Measurements from ENCODE around the gene WWOX. TPM values are rescaled to one million over a fixed set of nuclear protein-coding genes. Genes with fewer than 3 reads are reported as not detected.

Gene WWOX
- polyA plus RNA-seq, 1 donor from 2014 or later: 25.6 TPM

DNA sequence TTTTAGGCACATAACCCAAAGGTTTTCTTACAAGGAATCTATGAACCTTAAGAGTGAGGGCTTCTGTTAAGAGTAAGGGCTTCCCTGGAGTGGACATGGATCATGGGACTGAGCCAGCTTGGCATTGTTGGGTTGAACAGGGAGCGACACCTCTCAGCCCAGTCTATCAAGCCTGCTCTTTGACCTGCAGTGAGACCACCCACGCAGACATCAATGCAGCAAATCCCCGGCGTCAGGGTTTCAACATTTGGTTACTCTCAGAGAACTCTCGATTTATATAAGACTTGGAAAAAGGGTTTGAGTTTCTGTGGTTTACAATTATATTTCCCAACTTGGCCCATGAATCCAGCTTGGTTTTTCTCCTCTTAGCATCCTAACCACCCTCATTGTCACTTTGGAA, 299.9 kb downstream of the WWOX start:
- Histone ChIP-seq H2AFZ (ENCODE audit: low read depth, low read length) (no peak overlapping the region), H3K4me2 (ENCODE audit: low read length) (no peak overlapping the region), H3F3A (ENCODE audit: insufficient read depth, low read length, poor library complexity, severe bottlenecking) (no peaks in the 10 kb centered on the region), H3K9me3 (ENCODE audit: low read length) (no peaks in the 10 kb centered on the region), H3K36me3 (ENCODE audit: insufficient read depth, low read length) (no peaks in the 10 kb centered on the region), H3K27ac (ENCODE audit: low read length) (no peak overlapping the region), H3K9me2 (ENCODE audit: insufficient read depth, low read length) (no peaks in the 10 kb centered on the region), H3K9ac (ENCODE audit: low read length) (no peak overlapping the region), H3K79me2 (replicated peaks; ENCODE audit: insufficient read depth, low read length) (no peaks in the 10 kb centered on the region), H3K4me3 (ENCODE audit: low read length) (peak overlapping the region; percentile 5), H3K27me3 (ENCODE audit: insufficient read depth, low read depth, low read length) (no peaks in the 10 kb centered on the region), H4K20me1 (ENCODE audit: insufficient read depth) (no peaks in the 10 kb centered on the region)
- TF ChIP-seq EZH2 (IDR thresholded peaks at IDR 0.05; ENCODE audit: borderline replicate concordance, insufficient read depth, low read length, poor library complexity, severe bottlenecking) (no peak), EP300 (conservative IDR thresholded peaks at IDR 0.05; ENCODE audit: poor library complexity, severe bottlenecking) (no peak), MXI1 (conservative IDR thresholded peaks at IDR 0.05; ENCODE audit: poor library complexity, severe bottlenecking) (no peak), RAD21 (conservative IDR thresholded peaks at IDR 0.05) (no peak), SMC3 (conservative IDR thresholded peaks at IDR 0.05; ENCODE audit: poor library complexity) (no peak), TAF1 (IDR thresholded peaks at IDR 0.05; ENCODE audit: low read depth) (no peak), POLR2AphosphoS5 (IDR thresholded peaks at IDR 0.05) (no peak)
- TF ChIP-seq, protein P1, sequence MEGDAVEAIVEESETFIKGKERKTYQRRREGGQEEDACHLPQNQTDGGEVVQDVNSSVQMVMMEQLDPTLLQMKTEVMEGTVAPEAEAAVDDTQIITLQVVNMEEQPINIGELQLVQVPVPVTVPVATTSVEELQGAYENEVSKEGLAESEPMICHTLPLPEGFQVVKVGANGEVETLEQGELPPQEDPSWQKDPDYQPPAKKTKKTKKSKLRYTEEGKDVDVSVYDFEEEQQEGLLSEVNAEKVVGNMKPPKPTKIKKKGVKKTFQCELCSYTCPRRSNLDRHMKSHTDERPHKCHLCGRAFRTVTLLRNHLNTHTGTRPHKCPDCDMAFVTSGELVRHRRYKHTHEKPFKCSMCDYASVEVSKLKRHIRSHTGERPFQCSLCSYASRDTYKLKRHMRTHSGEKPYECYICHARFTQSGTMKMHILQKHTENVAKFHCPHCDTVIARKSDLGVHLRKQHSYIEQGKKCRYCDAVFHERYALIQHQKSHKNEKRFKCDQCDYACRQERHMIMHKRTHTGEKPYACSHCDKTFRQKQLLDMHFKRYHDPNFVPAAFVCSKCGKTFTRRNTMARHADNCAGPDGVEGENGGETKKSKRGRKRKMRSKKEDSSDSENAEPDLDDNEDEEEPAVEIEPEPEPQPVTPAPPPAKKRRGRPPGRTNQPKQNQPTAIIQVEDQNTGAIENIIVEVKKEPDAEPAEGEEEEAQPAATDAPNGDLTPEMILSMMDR (IDR thresholded peaks at IDR 0.05; ENCODE audit: poor library complexity, severe bottlenecking): no peak
- TF ChIP-seq, protein P2, sequence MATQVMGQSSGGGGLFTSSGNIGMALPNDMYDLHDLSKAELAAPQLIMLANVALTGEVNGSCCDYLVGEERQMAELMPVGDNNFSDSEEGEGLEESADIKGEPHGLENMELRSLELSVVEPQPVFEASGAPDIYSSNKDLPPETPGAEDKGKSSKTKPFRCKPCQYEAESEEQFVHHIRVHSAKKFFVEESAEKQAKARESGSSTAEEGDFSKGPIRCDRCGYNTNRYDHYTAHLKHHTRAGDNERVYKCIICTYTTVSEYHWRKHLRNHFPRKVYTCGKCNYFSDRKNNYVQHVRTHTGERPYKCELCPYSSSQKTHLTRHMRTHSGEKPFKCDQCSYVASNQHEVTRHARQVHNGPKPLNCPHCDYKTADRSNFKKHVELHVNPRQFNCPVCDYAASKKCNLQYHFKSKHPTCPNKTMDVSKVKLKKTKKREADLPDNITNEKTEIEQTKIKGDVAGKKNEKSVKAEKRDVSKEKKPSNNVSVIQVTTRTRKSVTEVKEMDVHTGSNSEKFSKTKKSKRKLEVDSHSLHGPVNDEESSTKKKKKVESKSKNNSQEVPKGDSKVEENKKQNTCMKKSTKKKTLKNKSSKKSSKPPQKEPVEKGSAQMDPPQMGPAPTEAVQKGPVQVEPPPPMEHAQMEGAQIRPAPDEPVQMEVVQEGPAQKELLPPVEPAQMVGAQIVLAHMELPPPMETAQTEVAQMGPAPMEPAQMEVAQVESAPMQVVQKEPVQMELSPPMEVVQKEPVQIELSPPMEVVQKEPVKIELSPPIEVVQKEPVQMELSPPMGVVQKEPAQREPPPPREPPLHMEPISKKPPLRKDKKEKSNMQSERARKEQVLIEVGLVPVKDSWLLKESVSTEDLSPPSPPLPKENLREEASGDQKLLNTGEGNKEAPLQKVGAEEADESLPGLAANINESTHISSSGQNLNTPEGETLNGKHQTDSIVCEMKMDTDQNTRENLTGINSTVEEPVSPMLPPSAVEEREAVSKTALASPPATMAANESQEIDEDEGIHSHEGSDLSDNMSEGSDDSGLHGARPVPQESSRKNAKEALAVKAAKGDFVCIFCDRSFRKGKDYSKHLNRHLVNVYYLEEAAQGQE (IDR thresholded peaks at IDR 0.05; ENCODE audit: borderline replicate concordance): no peak

DNA sequence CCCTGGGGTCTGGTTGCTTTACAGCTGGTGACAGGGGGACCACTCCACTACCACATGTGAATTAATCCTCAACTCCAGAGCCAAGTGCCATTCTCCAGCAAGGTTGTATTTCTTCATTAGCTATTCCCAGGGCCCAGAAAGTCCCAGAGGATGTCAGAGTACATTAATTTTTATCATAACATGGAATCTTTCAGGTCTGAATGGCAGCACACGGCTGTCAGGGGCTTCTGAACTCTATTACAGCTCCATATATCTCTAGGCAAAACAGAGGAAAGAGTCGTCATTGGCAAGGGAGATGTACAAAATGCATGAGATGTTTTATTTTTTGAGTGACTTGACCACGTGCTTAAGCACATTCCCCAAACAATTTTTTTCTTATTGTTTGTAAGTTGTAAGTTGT, 303.4 kb downstream of the WWOX start:
- TF ChIP-seq SMC3 (conservative IDR thresholded peaks at IDR 0.05; ENCODE audit: poor library complexity) (no peak), RAD21 (conservative IDR thresholded peaks at IDR 0.05) (no peak), EZH2 (IDR thresholded peaks at IDR 0.05; ENCODE audit: borderline replicate concordance, insufficient read depth, low read length, poor library complexity, severe bottlenecking) (no peak), EP300 (conservative IDR thresholded peaks at IDR 0.05; ENCODE audit: poor library complexity, severe bottlenecking) (no peak), TAF1 (IDR thresholded peaks at IDR 0.05; ENCODE audit: low read depth) (no peak), MXI1 (conservative IDR thresholded peaks at IDR 0.05; ENCODE audit: poor library complexity, severe bottlenecking) (no peak), POLR2AphosphoS5 (IDR thresholded peaks at IDR 0.05) (no peak)
- TF ChIP-seq, protein P1 (IDR thresholded peaks at IDR 0.05; ENCODE audit: poor library complexity, severe bottlenecking): no peak
- TF ChIP-seq, protein P2 (IDR thresholded peaks at IDR 0.05; ENCODE audit: borderline replicate concordance): no peak

More for the DNA sequence above, 303.4 kb downstream of the WWOX start:
- Histone ChIP-seq H3K9ac (ENCODE audit: low read length) (no peak overlapping the region), H3K79me2 (replicated peaks; ENCODE audit: insufficient read depth, low read length) (no peaks in the 10 kb centered on the region), H4K20me1 (ENCODE audit: insufficient read depth) (no peaks in the 10 kb centered on the region), H3K4me3 (ENCODE audit: low read length) (no peak overlapping the region), H2AFZ (ENCODE audit: low read depth, low read length) (no peak overlapping the region), H3K27me3 (ENCODE audit: insufficient read depth, low read depth, low read length) (no peaks in the 10 kb centered on the region), H3K9me2 (ENCODE audit: insufficient read depth, low read length) (no peaks in the 10 kb centered on the region), H3K36me3 (ENCODE audit: insufficient read depth, low read length) (no peaks in the 10 kb centered on the region), H3K9me3 (ENCODE audit: low read length) (no peaks in the 10 kb centered on the region), H3K27ac (ENCODE audit: low read length) (no peak overlapping the region), H3F3A (ENCODE audit: insufficient read depth, low read length, poor library complexity, severe bottlenecking) (no peaks in the 10 kb centered on the region), H3K4me2 (ENCODE audit: low read length) (no peak overlapping the region)

All from neural cell (in vitro differentiated cells).